ENCODE data around the gene MYPN. TPM values are rescaled to one million over a fixed set of nuclear protein-coding genes. Genes with fewer than 3 reads are reported as not detected.
"Not testable (repeated sequence)": the region's sequence is repeated elsewhere in the genome, so short reads cannot be mapped to it uniquely, and the experiment has no call there.

MYPN gene
- total and polyA plus RNA-seq, 3 donors from 2014 or later: 1.5 to 2.3 (median 1.8) TPM

- no peak for TF ChIP-seq POLR2A (IDR thresholded peaks at IDR 0.05)
- TF ChIP-seq CTCF (IDR thresholded peaks at IDR 0.05): no peak
- Histone ChIP-seq H3K9me3 (no peaks in the 10 kb centered on the region), H3K27me3 (no peaks in the 10 kb centered on the region), H3K36me3 (ENCODE audit: low read depth, missing control alignments) (no peaks in the 10 kb centered on the region), H3K4me1 (peaks cover 15% of the 10 kb centered on the region), H3K4me3 (peak overlapping the region; percentile 91 to 93), H3K27ac (peak overlapping the region; percentile 99)
- intact Hi-C loops (cut with DNase I; ENCODE audit: low total_unique reads): no loop called here
- DNase-seq: no peak
- 0 to 1% methylated on average over 16 to 27 of the region's 27 CpGs for WGBS, 2 donors
These were observed 35.1 kb upstream of the MYPN start for GRCh38 chr10:68074031-68074774.

- peak within 1 kb of the TSS; percentile 99 for H3K27ac ChIP-seq
- no peaks in the 10 kb centered on the region for H3K9me3 ChIP-seq
- peak; percentile 95 for DNase-seq
- peaks cover 15% of the 10 kb centered on the region for H3K4me1 ChIP-seq
- TF ChIP-seq POLR2A (IDR thresholded peaks at IDR 0.05) (no peak), CTCF (IDR thresholded peaks at IDR 0.05) (no peak)
- peak within 1 kb of the TSS; percentile 91 to 93 for H3K4me3 ChIP-seq
- H3K27me3 ChIP-seq: no peaks in the 10 kb centered on the region
- WGBS, 2 donors: 0 to 1% methylated on average over 34 to 52 of the region's 64 CpGs
- intact Hi-C loops (cut with DNase I; ENCODE audit: low total_unique reads): no loop called here
- H3K36me3 ChIP-seq (ENCODE audit: low read depth, missing control alignments): no peaks in the 10 kb centered on the region
These were observed 34.3 kb upstream of the MYPN start, which contains the start of gene HERC4 for GRCh38 chr10:68074775-68075549. Gene HERC4, minus strand, starts transcription at chr10:68075283. Its CDS starts 2,175 bp downstream, at chr10:68073108.

GRCh38 chr10:68075550-68076004 lies 33.7 kb upstream of the MYPN start:
- H3K9me3 ChIP-seq: no peaks in the 10 kb centered on the region
- WGBS, 2 donors: 17 to 19% methylated on average over 3 of the region's 3 CpGs
- intact Hi-C loops (cut with DNase I; ENCODE audit: low total_unique reads): no loop called here
- DNase-seq: no peak
- H3K27ac ChIP-seq: peak overlapping the region; percentile 60 to 99
- peaks cover 15% of the 10 kb centered on the region for H3K4me1 ChIP-seq
- no peaks in the 10 kb centered on the region for H3K27me3 ChIP-seq
- peak overlapping the region; percentile 91 to 93 for H3K4me3 ChIP-seq
- H3K36me3 ChIP-seq (ENCODE audit: low read depth, missing control alignments): no peaks in the 10 kb centered on the region
- TF ChIP-seq POLR2A (IDR thresholded peaks at IDR 0.05) (no peak), CTCF (IDR thresholded peaks at IDR 0.05) (no peak)

GRCh38 chr10:68076081-68076480 lies 33.2 kb upstream of the MYPN start:
- H3K36me3 ChIP-seq (ENCODE audit: low read depth, missing control alignments); DNase-seq; H3K9me3 ChIP-seq; intact Hi-C loops (cut with DNase I; ENCODE audit: low total_unique reads); H3K27me3 ChIP-seq: not testable (repeated sequence)
- 58 to 76% methylated on average over 15 of the region's 15 CpGs for WGBS, 2 donors
- Histone ChIP-seq H3K27ac (peak overlapping the region in 1 of 2 donors; percentile 99), H3K4me3 (peak overlapping the region; percentile 91 to 93), H3K4me1 (peaks cover 15% of the 10 kb centered on the region)

- intact Hi-C loops (cut with DNase I; ENCODE audit: low total_unique reads): no loop called here
- 92 to 93% methylated on average over 5 of the region's 5 CpGs for WGBS, 2 donors
- Histone ChIP-seq H3K4me1 (peaks cover 15% of the 10 kb centered on the region), H3K27me3 (no peaks in the 10 kb centered on the region), H3K4me3 (no peak overlapping the region), H3K9me3 (no peaks in the 10 kb centered on the region), H3K27ac (no peak overlapping the region), H3K36me3 (ENCODE audit: low read depth, missing control alignments) (no peaks in the 10 kb centered on the region)
- DNase-seq: no peak
- TF ChIP-seq CTCF (IDR thresholded peaks at IDR 0.05) (no peak), POLR2A (IDR thresholded peaks at IDR 0.05) (no peak)
These were observed 32.3 kb upstream of the MYPN start for GRCh38 chr10:68077026-68077425.
